WERI-Rb-1 (cell line): ENCODE measurements around the gene BAAT.
"Not testable (repeated sequence)": the region's sequence is repeated elsewhere in the genome, so short reads cannot be mapped to it uniquely, and the experiment has no call there.

Source experiments
- DNase-seq: peaks from one replicate; pipeline ENCODE4 v3.0.0-alpha.2; 2020
- H3K27ac ChIP-seq: fragments of 250-450 bp; sonication (Bioruptor Pico); 2 replicates; pipeline ENCODE4 v1.5.1; 2020; ENCODE audit warnings: mild to moderate bottlenecking, moderate library complexity
- H3K27me3 ChIP-seq: fragments of 250-450 bp; sonication (Bioruptor Pico); 2 replicates; pipeline ENCODE4 v1.5.1; 2021; ENCODE audit warnings: mild to moderate bottlenecking, low read depth, moderate library complexity; ENCODE audit not compliant: insufficient read depth, severe bottlenecking
- H3K36me3 ChIP-seq: fragments of 250-450 bp; sonication (Bioruptor Pico); 2 replicates; pipeline ENCODE4 v1.5.1; 2020; ENCODE audit warnings: mild to moderate bottlenecking, moderate library complexity
- H3K4me3 ChIP-seq: 2 replicates; pipeline ENCODE4 v1.5.1; 2011; ENCODE audit warnings: low read depth, mild to moderate bottlenecking, control low read depth, low read length
- H3K9me3 ChIP-seq: fragments of 250-450 bp; sonication (Bioruptor Pico); 2 replicates; pipeline ENCODE4 v1.5.1; 2021; ENCODE audit warnings: mild to moderate bottlenecking, moderate library complexity; ENCODE audit not compliant: severe bottlenecking
- CTCF ChIP-seq: IDR thresholded peaks from 2 replicates; pipeline ENCODE4 v1.5.1; 2011; ENCODE audit warnings: low read depth, mild to moderate bottlenecking, control low read depth, inconsistent platforms, low read length

The BAAT gene

DNA sequence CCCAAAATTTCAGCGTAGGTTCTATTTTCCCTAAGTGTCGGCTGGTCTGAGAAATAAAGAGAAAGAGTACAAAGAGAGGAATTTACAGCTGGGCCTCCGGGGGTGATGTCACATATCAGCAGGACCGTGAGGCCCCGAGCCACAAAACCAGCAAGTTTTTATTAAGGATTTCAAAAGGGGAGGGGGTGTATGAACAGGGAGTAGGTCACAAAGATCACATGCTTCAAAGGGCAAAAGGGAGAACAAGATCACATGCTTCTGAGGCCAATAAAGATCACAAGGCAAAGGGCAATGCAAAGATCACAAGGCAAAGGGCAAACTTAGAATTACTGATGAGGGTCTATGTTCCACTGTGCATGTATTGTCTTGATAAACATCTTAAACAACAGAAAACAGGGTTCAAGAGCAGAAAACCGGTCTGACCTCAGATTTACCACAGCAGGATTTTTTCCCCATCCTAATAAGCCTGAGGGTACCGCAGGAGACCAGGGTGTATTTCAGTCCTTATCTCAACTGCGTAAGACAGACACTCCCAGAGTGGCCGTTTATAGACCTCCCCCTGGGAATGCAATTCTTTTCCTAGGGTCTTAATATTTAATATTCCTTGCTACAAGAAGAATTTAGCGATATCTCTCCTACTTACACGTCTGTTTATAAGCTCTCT is at the start of gene BAAT:
Gene BAAT (minus strand): TSS at position 134 of the 664 bp plus-strand sequence. CDS start 13,602 bp downstream, outside the sequence.
- not testable (repeated sequence) for H3K27me3 ChIP-seq, DNase-seq, H3K9me3 ChIP-seq, H3K27ac ChIP-seq, H3K4me3 ChIP-seq
- H3K36me3 ChIP-seq = peaks cover 23% of the 10 kb centered on the region

- Histone ChIP-seq H3K27me3 (no peaks in the 10 kb centered on the region), H3K27ac (no peak overlapping the region), H3K4me3 (no peak overlapping the region), H3K36me3 (no peaks in the 10 kb centered on the region), H3K9me3 (no peaks in the 10 kb centered on the region)
- TF ChIP-seq CTCF = no peak
- no peak for DNase-seq
Observed at GRCh38 chr9:101433229-101433628, 48.4 kb upstream of the BAAT start.

DNA sequence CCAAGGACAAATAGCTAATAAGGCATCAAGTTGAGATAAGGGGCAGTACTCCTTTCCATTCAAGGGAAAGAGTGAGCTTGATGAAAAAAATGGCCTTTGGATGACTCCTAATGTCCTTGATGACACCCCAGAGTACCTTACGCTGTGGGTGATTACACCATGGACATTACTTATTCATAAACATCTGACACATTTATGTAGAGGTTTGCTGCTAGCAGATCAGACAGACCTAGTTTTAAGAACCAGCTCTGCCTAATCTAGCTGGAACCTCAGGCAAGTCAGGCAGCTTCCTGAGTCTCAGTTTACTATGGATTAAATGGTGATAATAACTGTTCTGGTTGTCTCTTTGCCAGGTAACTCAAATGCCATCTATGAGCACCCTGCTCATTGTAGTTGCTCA is 47.9 kb upstream of the BAAT start:
- DNase-seq = no peak
- H3K36me3 ChIP-seq = no peaks in the 10 kb centered on the region
- H3K9me3 ChIP-seq = no peaks in the 10 kb centered on the region
- H3K27ac ChIP-seq = no peak overlapping the region
- no peak for TF ChIP-seq CTCF
- H3K27me3 ChIP-seq = no peaks in the 10 kb centered on the region
- H3K4me3 ChIP-seq = no peak overlapping the region

- Histone ChIP-seq H3K36me3 (no peaks in the 10 kb centered on the region), H3K9me3 (no peaks in the 10 kb centered on the region), H3K4me3 (no peak overlapping the region), H3K27me3 (no peaks in the 10 kb centered on the region), H3K27ac (no peak overlapping the region)
- TF ChIP-seq CTCF = no peak
- no peak for DNase-seq
Observed at GRCh38 chr9:101432171-101432570, 47.4 kb upstream of the BAAT start.

- Histone ChIP-seq H3K36me3 (no peaks in the 10 kb centered on the region), H3K27me3 (no peaks in the 10 kb centered on the region), H3K27ac (no peak overlapping the region), H3K9me3 (no peaks in the 10 kb centered on the region), H3K4me3 (no peak overlapping the region)
- DNase-seq = no peak
- no peak for TF ChIP-seq CTCF
Observed at GRCh38 chr9:101429736-101430135, 44.9 kb upstream of the BAAT start.

GRCh38 chr9:101428909-101429308 is 44.1 kb upstream of the BAAT start:
- no peak for DNase-seq
- no peak for TF ChIP-seq CTCF
- no peaks in the 10 kb centered on the region for H3K9me3 ChIP-seq
- no peaks in the 10 kb centered on the region for H3K27me3 ChIP-seq
- no peak overlapping the region for H3K4me3 ChIP-seq
- H3K36me3 ChIP-seq = no peaks in the 10 kb centered on the region
- no peak overlapping the region for H3K27ac ChIP-seq
